GM19397 (cell line): ENCODE measurements around the gene WDR59.
"Not testable (repeated sequence)": the region's sequence is repeated elsewhere in the genome, so short reads cannot be mapped to it uniquely, and the experiment has no call there.

ENCODE experiments used
- ATAC-seq: cut with Tn5 transposase; IDR thresholded peaks from one replicate; pipeline ENCODE4 v1.9.1; 2021; ENCODE audit warnings: mild to moderate bottlenecking, moderate library complexity; ENCODE audit not compliant: unreplicated experiment

Gene WDR59

GRCh38 chr16:74921051-74921450 is 63.9 kb downstream of the WDR59 start:
- ATAC-seq = no peak

DNA sequence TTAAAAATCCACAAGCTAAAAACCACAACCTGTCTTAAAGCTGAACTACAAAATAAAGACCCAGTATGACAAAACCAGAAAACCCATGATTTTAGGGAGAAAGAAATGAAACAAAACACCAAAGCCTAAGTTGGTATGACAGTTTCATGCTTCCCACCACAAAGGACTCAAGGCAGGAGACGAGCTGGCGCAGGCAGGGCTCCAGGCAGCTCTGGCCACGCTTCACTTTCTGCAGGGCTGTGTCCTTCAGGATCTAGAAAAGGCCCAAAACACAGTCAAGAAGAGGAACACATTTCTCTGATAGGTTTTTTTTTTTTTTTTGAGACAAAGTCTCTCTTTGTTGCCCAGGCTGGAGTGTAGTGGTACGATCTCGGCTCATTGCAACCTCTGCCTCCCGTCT is 75.3 kb downstream of the WDR59 start:
- ATAC-seq = no peak

DNA sequence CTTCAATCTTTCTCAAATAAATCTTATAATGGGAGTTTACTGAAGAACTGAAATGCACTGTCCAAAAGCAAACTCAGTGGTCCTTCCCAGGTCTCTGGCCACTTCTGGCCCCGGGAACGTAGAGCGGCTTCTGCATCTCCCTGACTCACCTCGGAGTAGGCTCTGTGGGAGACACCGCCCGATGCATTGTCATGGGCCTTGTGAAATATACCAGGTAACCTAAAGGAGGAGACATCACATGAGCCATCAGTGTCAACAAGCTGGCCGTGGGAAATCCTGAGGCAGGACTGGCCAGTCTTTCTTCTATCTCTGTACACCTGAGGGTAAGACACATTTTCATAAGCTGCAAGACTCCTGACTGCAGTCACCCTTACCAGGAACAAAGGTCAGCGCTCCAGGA is 76.2 kb downstream of the WDR59 start:
- not testable (repeated sequence) for ATAC-seq

DNA sequence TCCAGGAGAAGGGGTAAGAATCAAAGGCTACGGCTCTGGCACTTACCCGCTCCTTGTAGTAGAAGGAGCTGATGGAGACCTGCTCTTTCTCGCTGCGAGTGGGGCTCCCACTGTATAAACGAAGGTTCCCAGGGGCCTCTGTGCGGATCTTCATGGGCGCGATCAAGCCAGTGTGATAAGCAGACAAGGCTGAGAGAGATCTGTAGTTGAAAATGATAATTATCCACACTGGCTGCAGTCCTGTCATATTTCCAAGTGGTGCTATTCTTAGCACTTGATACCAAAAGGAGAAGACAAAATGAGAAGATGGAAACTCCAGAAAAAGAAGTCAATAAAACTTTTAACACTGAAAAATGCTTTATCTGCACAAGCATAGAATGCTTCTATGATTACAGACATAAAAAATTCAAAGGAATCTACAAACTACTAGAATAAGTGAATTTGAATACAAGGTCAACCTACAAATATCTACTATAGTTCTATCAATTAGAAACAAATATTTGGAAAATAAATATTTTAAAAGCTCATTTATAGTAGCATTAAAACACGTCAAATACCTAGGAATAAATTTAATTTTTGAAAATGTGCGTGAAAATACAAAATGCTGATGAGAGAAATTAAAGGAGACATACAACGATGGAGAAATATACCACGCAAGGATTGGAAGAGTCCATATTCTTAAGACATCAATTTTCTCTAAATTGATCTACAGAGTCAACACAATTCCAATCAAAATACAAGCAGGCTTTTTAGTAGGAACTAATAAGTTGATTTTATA is 80.8 kb downstream of the WDR59 start:
- ATAC-seq = no peak

GRCh38 chr16:74903120-74903519 is 81.8 kb downstream of the WDR59 start:
- no peak for ATAC-seq

DNA sequence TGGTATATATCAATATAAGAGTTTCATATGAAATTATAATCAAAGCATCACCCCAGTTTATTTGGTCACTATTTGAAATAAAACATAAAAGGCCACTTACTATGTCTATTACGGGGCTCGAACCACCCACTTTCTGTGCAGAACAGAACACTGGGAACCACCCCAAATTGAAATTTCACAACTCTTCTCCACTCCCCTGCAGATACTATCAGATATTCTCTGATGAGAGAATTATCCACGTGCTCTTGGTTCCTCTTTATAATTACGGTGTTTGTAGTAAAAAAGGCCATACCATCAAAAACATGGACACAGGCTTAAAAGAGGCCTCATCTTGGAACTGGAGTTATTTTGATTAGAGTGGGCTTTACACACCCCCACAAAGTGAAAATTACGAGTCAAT is 82.8 kb downstream of the WDR59 start:
- no peak for ATAC-seq

- no peak for ATAC-seq
These were observed 83.3 kb downstream of the WDR59 start for GRCh38 chr16:74901606-74902005.

- ATAC-seq = no peak
These were observed 85.1 kb downstream of the WDR59 start for GRCh38 chr16:74899816-74900215.

DNA sequence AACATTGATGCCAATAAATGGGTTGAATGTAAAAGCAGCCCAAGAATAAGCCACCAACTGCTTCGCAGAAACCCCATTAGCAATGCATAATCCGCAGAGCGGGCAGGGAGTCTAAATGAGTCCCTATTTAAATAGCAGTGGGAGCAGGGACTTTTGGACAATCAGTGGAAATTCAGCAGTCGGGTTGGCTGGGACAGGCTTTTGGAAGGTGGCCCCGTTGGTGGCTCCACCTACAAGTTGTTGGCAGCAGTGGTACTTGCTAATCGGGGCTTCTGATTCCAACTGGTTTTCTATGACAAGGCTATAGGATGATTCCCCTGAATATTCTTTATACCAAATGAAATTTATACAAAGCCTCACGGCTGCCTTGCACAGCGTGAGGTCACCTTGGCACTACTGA is 86.3 kb downstream of the WDR59 start:
- ATAC-seq = no peak

GRCh38 chr16:74896389-74897370 is 88.2 kb downstream of the WDR59 start:
- no peak for ATAC-seq

- ATAC-seq = no peak
These were observed 91.4 kb downstream of the WDR59 start for GRCh38 chr16:74893541-74893940.

DNA sequence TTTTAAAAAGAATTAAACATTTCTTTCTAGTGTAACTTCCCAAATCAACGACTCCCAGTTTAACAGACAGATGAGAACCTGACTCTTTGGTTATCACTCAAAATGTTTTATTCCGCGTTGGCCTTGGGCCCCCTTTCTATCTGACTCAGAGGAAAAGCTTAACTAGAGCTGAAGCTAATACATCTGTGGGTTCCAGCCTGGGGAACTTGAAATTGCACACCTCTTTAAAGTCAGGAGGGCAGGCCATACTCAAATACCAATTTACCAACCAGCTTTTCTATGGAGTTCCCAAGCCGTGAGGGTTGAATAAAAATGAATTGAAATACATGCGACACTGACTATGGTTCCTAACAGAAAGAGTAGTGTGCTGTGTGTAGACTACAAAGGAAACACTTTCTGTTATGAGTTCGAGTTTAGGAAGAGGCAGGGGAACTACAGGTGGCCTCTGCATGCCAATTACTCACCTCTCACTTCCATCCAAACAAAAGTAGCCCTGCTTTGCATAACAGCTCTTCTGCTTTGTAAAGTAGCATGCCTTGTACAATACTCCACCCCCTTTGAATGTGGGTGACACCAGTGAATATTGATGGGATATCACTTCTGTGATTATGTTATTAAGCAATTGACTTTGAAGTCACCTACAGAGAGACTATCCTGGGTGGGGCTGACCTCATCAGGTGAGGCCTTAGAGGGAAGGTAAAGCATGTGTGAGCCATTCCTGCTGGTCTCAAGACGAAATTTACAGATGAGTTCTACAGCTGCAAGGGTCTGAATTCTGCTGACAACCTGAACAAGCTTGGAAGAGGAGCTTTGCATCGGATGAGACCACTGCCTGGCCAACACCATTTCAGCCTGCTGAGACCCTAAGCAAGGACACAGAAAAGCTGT is 92.1 kb downstream of the WDR59 start:
- ATAC-seq = peak; percentile 94

GRCh38 chr16:74888888-74889287 is 96.0 kb downstream of the WDR59 start:
- ATAC-seq = no peak

DNA sequence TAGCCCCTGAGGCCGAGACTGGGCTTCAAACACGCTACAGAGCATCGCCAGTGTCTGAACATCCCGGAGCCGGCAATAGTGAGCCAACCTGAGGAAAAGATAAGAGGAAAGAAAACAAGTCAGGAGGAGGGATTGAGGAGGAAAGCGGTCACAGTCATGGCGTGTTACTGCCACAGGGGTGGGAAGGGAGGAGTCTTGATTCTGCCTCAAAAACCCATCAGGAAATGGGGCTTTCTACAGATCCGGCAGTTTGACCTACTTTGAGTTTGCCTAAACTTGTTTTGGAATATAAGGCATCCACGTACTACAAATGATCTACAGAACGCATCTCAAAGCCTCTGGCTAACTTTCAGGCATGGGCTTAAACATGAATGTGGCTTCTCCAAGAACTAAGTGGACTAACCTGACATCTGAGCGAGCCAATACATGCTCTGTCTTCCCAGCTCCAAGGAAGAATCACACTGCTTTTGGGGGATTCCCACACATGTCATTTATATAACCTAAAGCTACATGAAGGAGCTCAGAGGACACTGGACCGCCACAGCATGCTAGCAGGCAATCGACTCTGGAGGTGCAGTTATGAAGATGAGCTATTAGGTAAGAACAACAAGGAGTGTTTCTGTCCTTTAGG is 96.6 kb downstream of the WDR59 start:
- no peak for ATAC-seq

GRCh38 chr16:74887084-74887483 is 97.8 kb downstream of the WDR59 start:
- ATAC-seq = no peak

DNA sequence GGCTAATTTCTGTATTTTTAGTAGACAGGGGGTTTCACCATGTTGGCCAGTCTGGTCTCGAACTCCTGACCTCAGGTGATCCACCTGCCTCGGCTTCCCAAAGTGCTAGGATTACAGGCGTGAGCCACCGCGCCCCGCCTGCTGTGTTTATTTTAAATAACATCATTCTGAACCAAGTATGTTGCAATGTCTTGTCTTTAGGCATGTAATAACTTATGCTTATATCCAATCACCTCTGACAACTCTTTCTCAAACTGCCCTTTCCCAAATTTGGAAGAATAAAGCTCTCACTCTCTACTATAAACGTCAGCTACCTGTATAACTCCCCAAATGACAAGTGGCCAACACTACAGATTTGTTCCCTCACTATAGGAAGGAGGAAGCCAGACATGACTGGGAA is 107.2 kb downstream of the WDR59 start:
- no peak for ATAC-seq

GRCh38 chr16:74874912-74875546 is 109.9 kb downstream of the WDR59 start:
- no peak for ATAC-seq

- no peak for ATAC-seq
These were observed 110.8 kb downstream of the WDR59 start for GRCh38 chr16:74874123-74874522.

DNA sequence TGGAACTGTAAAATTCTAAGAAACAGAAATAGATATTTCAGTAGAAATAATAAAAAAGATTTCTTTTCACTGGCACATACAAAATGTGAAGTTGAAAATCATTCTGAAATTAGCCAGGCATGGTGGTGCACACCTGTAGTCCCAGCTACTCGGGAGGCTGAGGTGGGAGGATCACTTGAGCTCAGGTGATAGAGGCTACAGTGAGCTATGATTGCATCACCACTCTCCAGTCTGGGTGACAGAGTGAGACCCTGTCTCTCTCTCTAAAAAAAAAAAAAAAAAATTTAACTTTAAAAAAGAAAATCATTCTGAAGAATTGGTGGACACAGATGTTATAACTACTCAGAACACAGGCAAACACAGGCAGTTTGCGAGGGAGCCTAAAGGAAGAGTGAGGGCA is 112.6 kb downstream of the WDR59 start:
- no peak for ATAC-seq

- no peak for ATAC-seq
These were observed 113.3 kb downstream of the WDR59 start for GRCh38 chr16:74871608-74872007.
